K562 (cell line): ENCODE results near the gene GNPAT. TPM values are rescaled to one million over a fixed set of nuclear protein-coding genes. Genes with fewer than 3 reads are reported as not detected.

Source experiments
- ATF3 ChIP-seq, 2 experiments: fragments of 450-650 bp in 1 of 2; sonication (generic) in 1 of 2; formaldehyde crosslinking in 1 of 2; IDR thresholded peaks in 1 of 2; conservative IDR thresholded peaks in 1 of 2; 2 replicates each; pipeline versions ENCODE4 v1.6.1 to v1.8.1; 2016 to 2023; ENCODE audit warnings: mild to moderate bottlenecking in 2 of 2, moderate library complexity in 2 of 2, inconsistent platforms in 1 of 2, missing genetic modification reagents in 1 of 2
- CBFA2T2 ChIP-seq: fragments of 450-650 bp; conservative IDR thresholded peaks from 2 replicates; pipeline ENCODE4 v1.6.1; 2017; ENCODE audit warnings: mild to moderate bottlenecking
- CCNT2 ChIP-seq: IDR thresholded peaks from 2 replicates; pipeline ENCODE4 v1.6.1; 2011; ENCODE audit warnings: borderline replicate concordance, low read depth, mild to moderate bottlenecking, moderate library complexity, mixed read lengths, low read length; ENCODE audit not compliant: insufficient read length; ENCODE audit errors: extremely low read depth
- ESRRB ChIP-seq: fragments of 250-450 bp; sonication (Bioruptor Pico); IDR thresholded peaks from 2 replicates; pipeline ENCODE4 v1.5.0; 2020; ENCODE audit warnings: mild to moderate bottlenecking, moderate library complexity, borderline replicate concordance
- ETV1 ChIP-seq: fragments of 450-650 bp; conservative IDR thresholded peaks from 2 replicates; pipeline ENCODE4 v1.6.1; 2016; ENCODE audit warnings: missing genetic modification characterization, control low read depth, low read depth, missing compliant biosample characterization
- MXI1 ChIP-seq: IDR thresholded peaks from 2 replicates; pipeline ENCODE4 v1.6.1; 2011; ENCODE audit warnings: low read depth, mild to moderate bottlenecking, improper control_type of control experiment, low read length
- MYNN ChIP-seq, 2 experiments: sonication (generic); formaldehyde crosslinking in 1 of 2; IDR thresholded peaks; 2 replicates each; pipeline versions ENCODE4 v1.5.0 to v1.6.1; 2016 to 2020; ENCODE audit warnings: antibody characterized with exemption in 1 of 2, missing genetic modification reagents in 1 of 2
- NCOA1 ChIP-seq: fragments of 450-650 bp; IDR thresholded peaks from 2 replicates; pipeline ENCODE4 v1.6.1; 2016; ENCODE audit warnings: low read depth
- PHF8 ChIP-seq: fragments of 200-600 bp; sonication (generic); IDR thresholded peaks from 2 replicates; pipeline ENCODE4 v1.6.1; 2012; ENCODE audit warnings: mixed run types, mild to moderate bottlenecking, inconsistent platforms, low read length, moderate library complexity, borderline replicate concordance
- POLR2B ChIP-seq: fragments of 450-650 bp; IDR thresholded peaks from 2 replicates; pipeline ENCODE4 v1.6.1; 2018; ENCODE audit warnings: low read depth; ENCODE audit not compliant: partially characterized antibody
- POU5F1 ChIP-seq: fragments of 150-350 bp; IDR thresholded peaks from 2 replicates; pipeline ENCODE4 v1.6.1; 2014; ENCODE audit warnings: borderline replicate concordance, low read length, low read depth, mild to moderate bottlenecking; ENCODE audit not compliant: partially characterized antibody
- RBFOX2 ChIP-seq: fragments of 200-400 bp; formaldehyde crosslinking; IDR thresholded peaks from 2 replicates; pipeline ENCODE4 v1.6.1; 2017; ENCODE audit warnings: low read depth, mild to moderate bottlenecking, low read length, moderate library complexity
- SAP30 ChIP-seq: fragments of 200-600 bp; sonication (generic); IDR thresholded peaks from 2 replicates; pipeline ENCODE4 v1.6.1; 2012; ENCODE audit warnings: borderline replicate concordance, low read depth, mild to moderate bottlenecking, moderate library complexity, low read length, control low read depth, inconsistent platforms; ENCODE audit not compliant: insufficient read depth, poor library complexity, severe bottlenecking
- SMAD4 ChIP-seq: fragments of 250-450 bp; sonication (Bioruptor Pico); conservative IDR thresholded peaks from 2 replicates; pipeline ENCODE4 v1.8.0; 2021; ENCODE audit warnings: inconsistent platforms, mild to moderate bottlenecking, moderate library complexity
- SOX6 ChIP-seq: fragments of 450-650 bp; IDR thresholded peaks from 2 replicates; pipeline ENCODE4 v1.6.1; 2014; ENCODE audit warnings: mild to moderate bottlenecking
- TAF15 ChIP-seq: fragments of 200-400 bp; formaldehyde crosslinking; IDR thresholded peaks from 2 replicates; pipeline ENCODE4 v1.6.1; 2017; ENCODE audit warnings: mild to moderate bottlenecking, low read depth, low read length, moderate library complexity
- ZNF146 ChIP-seq: IDR thresholded peaks from one replicate; pipeline ENCODE4 v1.6.1; 2018; ENCODE audit warnings: missing compliant biosample characterization; ENCODE audit not compliant: unreplicated experiment
- ZNF583 ChIP-seq: fragments of 250-450 bp; sonication (Bioruptor Pico); IDR thresholded peaks from 2 replicates; pipeline ENCODE4 v1.4.0; 2020
- ZNF696 ChIP-seq: fragments of 250-450 bp; sonication (Bioruptor Pico); conservative IDR thresholded peaks from 2 replicates; pipeline ENCODE4 v1.4.0; 2020; ENCODE audit warnings: mild to moderate bottlenecking, moderate library complexity
- polyA plus RNA-seq, 8 experiments: library from polyadenylated mRNA; depleted of rRNA in 4 of 8; stranded (reverse) in 5 of 8; unstranded in 3 of 8; fragments of >200 nt; fragmentation: Nextera tagmentation in 2 of 8; fragmentation: Illumina TruSeq in 1 of 8; extraction: Ambion mirVana in 2 of 8; extraction: Trizol in 1 of 8; gene quantifications; 2 replicates each; pipeline versions ENCODE4 v1.2.1 to v1.2.3, GENCODE V29; 2011 to 2014; ENCODE audit warnings: inconsistent platforms in 1 of 8, missing spikeins in 1 of 8
- total RNA-seq, 7 experiments: library from RNA; depleted of rRNA in 6 of 7; stranded (reverse); fragments of >200 nt in 6 of 7; fragmentation: Illumina TruSeq in 2 of 7; extraction: Trizol in 2 of 7; gene quantifications; 2 replicates each; pipeline versions ENCODE4 v1.2.1 to v1.2.3, GENCODE V29; 2011 to 2021; ENCODE audit warnings: low replicate concordance in 1 of 7
- TF ChIP-seq, protein P1 (sequence below): sonication (generic); formaldehyde crosslinking; IDR thresholded peaks from 2 replicates; pipeline ENCODE4 v1.5.0; 2020; ENCODE audit warnings: missing genetic modification reagents
- TF ChIP-seq, protein P2 (sequence below): fragments of 250-450 bp; sonication (Bioruptor Pico); IDR thresholded peaks from 2 replicates; pipeline ENCODE4 v1.9.0; 2021; ENCODE audit warnings: mild to moderate bottlenecking

Gene GNPAT
- total and polyA plus RNA-seq, 9 of the 15 experiments (the other 6 are each of a cell fraction or from before 2014, with no cell fraction given): 32.1 to 68.8 (median 50.7) TPM

DNA sequence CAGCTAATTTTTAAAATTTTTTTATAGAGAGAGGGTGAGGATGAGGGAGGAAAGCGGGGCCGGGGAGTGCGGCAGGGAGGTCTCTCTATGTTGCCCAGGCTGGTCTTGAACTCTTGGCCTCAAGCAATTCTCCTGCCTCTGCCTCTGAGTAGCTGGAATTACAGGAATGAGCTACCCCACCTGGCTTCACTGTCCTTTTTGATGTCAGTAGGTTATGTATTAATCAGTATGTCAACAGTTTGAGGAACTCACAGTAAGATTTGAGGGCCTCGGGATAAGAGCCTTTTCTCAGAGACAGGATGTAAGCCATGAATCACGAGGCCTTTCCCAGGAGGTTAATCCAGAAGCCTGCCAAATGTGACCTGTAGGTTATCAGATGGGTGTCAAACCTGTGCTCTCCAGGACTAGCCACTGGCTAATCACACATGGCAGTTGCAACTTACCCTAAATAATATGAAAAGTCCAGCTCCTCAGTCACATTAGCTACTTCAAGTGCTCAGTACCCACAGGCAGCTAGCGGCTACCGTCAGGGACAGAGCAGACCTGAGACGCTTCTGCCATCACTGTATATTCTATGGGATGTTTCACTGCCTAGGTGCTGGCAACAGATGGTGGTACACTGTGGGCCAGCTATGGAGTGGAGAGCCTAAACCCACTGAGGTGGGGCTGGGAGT is 46.0 kb upstream of the GNPAT start (continued):
- TF ChIP-seq PHF8 (no peak), CBFA2T2 (peak; percentile 64), TAF15 (no peak), ESRRB (CRISPR knock-in tag) (no peak), ATF3 (IDR thresholded peaks at IDR 0.05) (no peak; the same call in 1 of the 2 replicates), ATF3 (CRISPR knock-in tag; conservative IDR thresholded peaks at IDR 0.05) (no peak), POU5F1 (no peak), SMAD4 (CRISPR knock-in tag) (peak; percentile 68), RBFOX2 (no peak), CCNT2 (no peak), MYNN (IDR thresholded peaks at IDR 0.05) (0 out of 2 replicates have a peak, but pooled peaks have one; percentile 14), MYNN (CRISPR knock-in tag; IDR thresholded peaks at IDR 0.05) (no peak), NCOA1 (no peak), POLR2B (no peak), ETV1 (tag) (peak; percentile 37; the same call in 1 of the 2 replicates), MXI1 (no peak), SOX6 (0 out of 2 replicates have a peak, but pooled peaks have one; percentile 61), SAP30 (no peak), ZNF583 (CRISPR knock-in tag) (0 out of 2 replicates have a peak, but pooled peaks have one; percentile 34), ZNF696 (CRISPR knock-in tag) (no peak), ZNF146 (CRISPR knock-in tag) (no peak)
- TF ChIP-seq, protein P1, sequence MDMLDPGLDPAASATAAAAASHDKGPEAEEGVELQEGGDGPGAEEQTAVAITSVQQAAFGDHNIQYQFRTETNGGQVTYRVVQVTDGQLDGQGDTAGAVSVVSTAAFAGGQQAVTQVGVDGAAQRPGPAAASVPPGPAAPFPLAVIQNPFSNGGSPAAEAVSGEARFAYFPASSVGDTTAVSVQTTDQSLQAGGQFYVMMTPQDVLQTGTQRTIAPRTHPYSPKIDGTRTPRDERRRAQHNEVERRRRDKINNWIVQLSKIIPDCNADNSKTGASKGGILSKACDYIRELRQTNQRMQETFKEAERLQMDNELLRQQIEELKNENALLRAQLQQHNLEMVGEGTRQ: no peak
- TF ChIP-seq, protein P2, sequence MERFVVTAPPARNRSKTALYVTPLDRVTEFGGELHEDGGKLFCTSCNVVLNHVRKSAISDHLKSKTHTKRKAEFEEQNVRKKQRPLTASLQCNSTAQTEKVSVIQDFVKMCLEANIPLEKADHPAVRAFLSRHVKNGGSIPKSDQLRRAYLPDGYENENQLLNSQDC: no peak
